Breast epithelium (tissue), 3 donors: ENCODE measurements around the gene ZBTB34.

Source experiments
- POLR2A ChIP-seq: fragments of 450-650 bp; IDR thresholded peaks from one replicate; pipeline ENCODE4 v1.6.1; 2016; ENCODE audit warnings: antibody characterized with exemption, mild to moderate bottlenecking, moderate library complexity
- POLR2AphosphoS5 ChIP-seq, 3 donors: sonication (generic); formaldehyde crosslinking; IDR thresholded peaks; one replicate each; pipeline ENCODE4 v1.6.1; 2017; ENCODE audit warnings: antibody characterized with exemption in 3 of 3
- TF ChIP-seq, protein P1 (sequence below), 3 donors: fragments of 450-650 bp; IDR thresholded peaks; one replicate each; pipeline ENCODE4 v1.5.1; 2016 to 2017; ENCODE audit warnings: antibody characterized with exemption in 3 of 3, mild to moderate bottlenecking in 3 of 3, moderate library complexity in 3 of 3

DNA sequence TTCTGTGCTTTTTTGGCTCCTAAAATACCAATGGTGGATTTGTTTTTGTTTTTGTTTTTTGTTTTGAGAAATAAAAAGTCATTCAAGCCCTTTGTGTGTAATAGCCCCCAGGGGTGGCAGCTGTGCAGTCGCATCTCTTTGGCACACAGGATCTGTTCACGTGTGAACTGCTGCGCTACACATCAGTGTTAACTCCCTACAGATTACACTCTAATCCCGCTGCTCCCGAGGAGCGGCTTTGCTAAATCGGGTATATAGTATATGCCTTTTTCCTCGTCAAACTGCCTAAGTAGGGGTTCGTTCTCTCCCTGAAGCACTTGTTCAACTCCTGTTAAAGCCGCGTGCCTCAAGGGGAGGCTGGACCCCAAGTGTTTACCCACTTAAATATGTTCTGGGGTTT is 22.3 kb downstream of the ZBTB34 start:
- TF ChIP-seq POLR2A (no peak), POLR2AphosphoS5 (IDR thresholded peaks at IDR 0.05) (no peak)
- TF ChIP-seq, protein P1, sequence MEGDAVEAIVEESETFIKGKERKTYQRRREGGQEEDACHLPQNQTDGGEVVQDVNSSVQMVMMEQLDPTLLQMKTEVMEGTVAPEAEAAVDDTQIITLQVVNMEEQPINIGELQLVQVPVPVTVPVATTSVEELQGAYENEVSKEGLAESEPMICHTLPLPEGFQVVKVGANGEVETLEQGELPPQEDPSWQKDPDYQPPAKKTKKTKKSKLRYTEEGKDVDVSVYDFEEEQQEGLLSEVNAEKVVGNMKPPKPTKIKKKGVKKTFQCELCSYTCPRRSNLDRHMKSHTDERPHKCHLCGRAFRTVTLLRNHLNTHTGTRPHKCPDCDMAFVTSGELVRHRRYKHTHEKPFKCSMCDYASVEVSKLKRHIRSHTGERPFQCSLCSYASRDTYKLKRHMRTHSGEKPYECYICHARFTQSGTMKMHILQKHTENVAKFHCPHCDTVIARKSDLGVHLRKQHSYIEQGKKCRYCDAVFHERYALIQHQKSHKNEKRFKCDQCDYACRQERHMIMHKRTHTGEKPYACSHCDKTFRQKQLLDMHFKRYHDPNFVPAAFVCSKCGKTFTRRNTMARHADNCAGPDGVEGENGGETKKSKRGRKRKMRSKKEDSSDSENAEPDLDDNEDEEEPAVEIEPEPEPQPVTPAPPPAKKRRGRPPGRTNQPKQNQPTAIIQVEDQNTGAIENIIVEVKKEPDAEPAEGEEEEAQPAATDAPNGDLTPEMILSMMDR (IDR thresholded peaks at IDR 0.05): no peak
